MV-4-11 (cell line): ENCODE measurements around the gene SHMT1.
"Not testable (repeated sequence)": the region's sequence is repeated elsewhere in the genome, so short reads cannot be mapped to it uniquely, and the experiment has no call there.

ENCODE experiments used
- DNase-seq: peaks from one replicate; lab custom pipeline; 2025; lab: John Stamatoyannopoulos, UW

Gene SHMT1

GRCh38 chr17:18324140-18325050 lies 39.0 kb downstream of the SHMT1 start:
- no peak for DNase-seq

- no peak for DNase-seq
Measured at GRCh38 chr17:18323507-18324139, 39.7 kb downstream of the SHMT1 start.

- DNase-seq, result peak; percentile 35
Measured at GRCh38 chr17:18323007-18323406, 40.3 kb downstream of the SHMT1 start.

GRCh38 chr17:18322522-18322921 lies 40.8 kb downstream of the SHMT1 start:
- DNase-seq, result no peak

- DNase-seq, result no peak
Measured at GRCh38 chr17:18321309-18321708, 42.0 kb downstream of the SHMT1 start.

- no peak for DNase-seq
Measured at GRCh38 chr17:18320301-18320700, 43.0 kb downstream of the SHMT1 start.

GRCh38 chr17:18319604-18320256 lies 43.6 kb downstream of the SHMT1 start:
- peak; percentile 40 for DNase-seq

- no peak for DNase-seq
Measured at GRCh38 chr17:18318771-18319450, 44.4 kb downstream of the SHMT1 start.

- DNase-seq, result no peak
Measured at GRCh38 chr17:18318117-18318516, 45.2 kb downstream of the SHMT1 start.

- no peak for DNase-seq
Measured at GRCh38 chr17:18315961-18316360, 47.4 kb downstream of the SHMT1 start.

GRCh38 chr17:18315562-18315922 lies 47.8 kb downstream of the SHMT1 start:
- peak; percentile 93 for DNase-seq

- DNase-seq, result peak; percentile 97
Measured at GRCh38 chr17:18314731-18315561, 48.4 kb downstream of the SHMT1 start, which contains the start of the genes SMCR8 and TOP3A. Gene SMCR8, plus strand, starts transcription at chr17:18315293. Its CDS starts 497 bp downstream, at chr17:18315790. Gene TOP3A, minus strand, starts transcription at chr17:18314994. Its CDS starts 216 bp downstream, at chr17:18314778.

GRCh38 chr17:18314059-18314730 lies 49.2 kb downstream of the SHMT1 start:
- no peak for DNase-seq

GRCh38 chr17:18309202-18309601 lies 54.1 kb downstream of the SHMT1 start:
- DNase-seq, result no peak

GRCh38 chr17:18303206-18303605 lies 60.1 kb downstream of the SHMT1 start:
- not testable (repeated sequence) for DNase-seq

- no peak for DNase-seq
Measured at GRCh38 chr17:18300725-18301480, 62.4 kb downstream of the SHMT1 start.

GRCh38 chr17:18298061-18298460 lies 65.3 kb downstream of the SHMT1 start:
- DNase-seq, result not testable (repeated sequence)

GRCh38 chr17:18291718-18292540 lies 71.4 kb downstream of the SHMT1 start:
- no peak for DNase-seq

- no peak for DNase-seq
Measured at GRCh38 chr17:18285296-18285695, 78.1 kb downstream of the SHMT1 start.
